Hindlimb muscle (tissue), 1 donor: Measurements from ENCODE around the gene CASP1. TPM values are rescaled to one million over a fixed set of nuclear protein-coding genes. Genes with fewer than 3 reads are reported as not detected.
"Not testable (repeated sequence)": the region's sequence is repeated elsewhere in the genome, so short reads cannot be mapped to it uniquely, and the experiment has no call there.

Experiments
- DNase-seq: peaks from one replicate; pipeline ENCODE4 v3.0.0-alpha.2; 2013
- polyA plus RNA-seq: library from polyadenylated mRNA; unstranded; fragments of 120-200 nt; gene quantifications from one replicate; pipeline ENCODE4 v1.2.1, GENCODE V29; 2013; ENCODE audit not compliant: insufficient read length

Gene CASP1
- polyA plus RNA-seq, 1 donor = 9.4 TPM

DNA sequence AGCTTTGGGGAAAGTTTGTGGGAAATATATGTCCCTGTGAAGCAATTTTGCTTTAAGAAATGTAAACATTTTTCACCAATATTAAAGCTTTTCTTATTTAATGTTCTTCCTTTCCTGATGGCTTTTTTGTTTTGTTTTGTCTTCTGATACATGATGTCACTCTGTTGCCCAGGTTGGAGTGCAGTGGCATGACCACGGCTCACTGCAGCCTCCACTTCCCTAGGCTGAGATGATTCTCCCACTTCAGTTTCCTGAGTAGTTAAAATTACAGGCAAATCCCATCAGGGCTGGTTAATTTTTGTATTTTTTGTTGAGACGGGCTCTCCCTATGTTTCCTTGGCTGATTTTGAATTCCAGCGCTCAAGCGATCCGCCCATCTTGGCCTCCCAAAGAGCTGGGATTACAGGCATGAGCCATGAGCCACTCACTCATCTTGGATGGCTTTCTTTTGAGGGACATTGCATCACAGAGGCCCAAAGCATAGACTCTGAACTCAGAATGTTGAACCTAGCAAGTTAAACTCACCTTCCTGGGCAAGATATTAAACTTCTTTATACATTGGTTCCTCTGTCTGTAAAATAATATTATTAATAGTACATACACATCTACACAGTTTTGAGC, 10.8 kb upstream of the CASP1 start:
- no peak for DNase-seq

DNA sequence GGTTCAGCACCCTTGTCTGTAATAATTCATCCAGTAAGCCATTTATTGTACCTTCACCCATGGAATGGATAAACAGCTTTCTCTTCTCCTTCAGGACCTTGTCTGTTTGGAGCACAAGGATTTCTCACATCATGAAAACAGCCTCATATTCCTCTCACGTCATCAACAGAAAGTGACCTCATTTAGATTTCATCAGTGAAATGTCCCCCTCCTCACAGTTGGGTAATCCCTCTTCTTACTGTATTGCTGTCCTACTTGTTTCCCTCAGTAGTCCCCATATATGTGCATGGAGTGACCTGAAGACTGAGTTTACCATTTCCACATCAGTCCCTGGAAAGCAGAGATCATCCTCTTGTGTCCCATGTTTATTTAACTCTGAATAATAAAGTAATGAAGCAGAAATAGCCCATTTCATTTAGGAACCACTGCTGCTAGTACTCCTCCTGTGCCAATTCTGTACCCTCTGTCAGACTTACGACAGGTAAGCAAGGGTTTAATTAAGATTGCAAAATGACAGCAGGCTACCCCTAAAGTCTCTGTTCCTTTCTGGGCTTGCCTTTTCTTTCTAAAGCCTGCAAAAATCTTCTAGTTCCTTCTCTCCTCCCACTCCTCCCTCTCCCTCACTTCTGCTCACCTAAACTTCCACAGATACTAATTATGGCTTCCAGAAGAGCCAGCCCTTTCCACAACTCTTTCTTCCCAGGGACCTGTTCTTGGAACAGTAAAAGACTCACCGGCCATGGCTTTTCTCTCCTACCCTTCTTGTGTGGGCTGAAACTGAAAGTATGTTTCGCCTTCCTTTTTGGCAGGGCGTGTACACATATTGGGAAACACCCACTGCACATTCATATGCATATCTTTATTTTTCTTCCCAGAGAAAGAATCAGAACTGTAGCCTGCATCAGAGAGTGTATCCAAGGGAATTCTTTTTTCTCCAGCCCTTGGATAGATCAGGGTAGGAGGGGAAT, 9.9 kb upstream of the CASP1 start, which contains the start of gene CARD16:
TSS of gene CARD16 (minus strand) at position 779 of the 968 bp plus-strand sequence. CDS start at position 741, 38 bp downstream.
- peak; percentile 59 for DNase-seq

DNA sequence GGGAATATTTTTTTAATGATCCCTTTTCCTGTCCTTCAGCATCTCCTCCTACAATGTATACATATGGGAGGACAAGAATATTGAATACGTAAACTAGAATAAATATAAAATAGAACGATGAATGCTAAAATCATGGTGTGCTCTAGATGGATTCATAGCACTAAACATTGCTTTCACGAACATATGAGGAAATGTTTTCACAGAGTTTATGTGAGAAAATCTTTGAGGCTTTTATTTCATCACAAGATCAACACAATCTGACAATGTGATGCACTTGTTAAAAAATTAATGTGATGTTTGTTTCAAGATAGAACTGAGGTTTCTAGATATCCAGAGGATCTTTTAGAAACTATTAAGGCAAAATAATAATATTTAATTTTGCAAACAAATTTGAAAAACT, 7.2 kb upstream of the CASP1 start:
- no peak for DNase-seq

DNA sequence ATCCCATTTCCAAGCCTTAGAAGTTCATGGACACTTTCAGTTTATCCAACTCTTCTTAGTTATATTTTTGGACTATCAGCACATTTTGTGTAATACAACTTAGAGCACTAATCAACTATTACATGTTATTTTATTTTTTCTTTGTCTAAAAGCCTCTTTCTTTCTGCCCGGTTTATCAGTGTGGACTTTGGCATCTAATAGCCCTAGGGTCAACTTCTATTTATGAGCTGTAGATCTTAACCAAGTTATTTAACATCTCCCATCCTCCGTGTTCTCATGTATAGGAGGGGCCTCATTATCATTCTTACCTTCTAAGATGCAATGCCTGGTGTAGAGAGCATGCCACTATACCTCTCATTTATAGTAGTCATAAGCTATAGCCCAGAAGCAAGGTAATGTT, 5.8 kb upstream of the CASP1 start:
- no peak for DNase-seq

DNA sequence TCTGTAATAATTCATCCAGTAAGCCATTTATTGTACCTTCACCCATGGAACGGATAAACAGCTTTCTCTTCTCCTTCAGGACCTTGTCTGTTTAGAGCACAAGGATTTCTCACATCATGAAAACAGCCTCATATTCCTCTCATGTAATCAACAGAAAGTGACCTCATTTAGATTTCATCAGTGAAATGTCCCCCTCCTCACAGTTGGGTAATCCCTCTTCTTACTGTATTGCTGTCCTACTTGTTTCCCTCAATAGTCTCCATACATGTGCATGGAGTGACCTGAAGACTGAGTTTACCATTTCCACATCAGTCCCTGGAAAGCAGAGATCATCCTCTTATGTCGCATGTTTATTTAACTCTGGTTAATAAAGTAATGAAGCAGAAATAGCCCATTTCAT, 556 bp downstream of the CASP1 start:
- not testable (repeated sequence) for DNase-seq

DNA sequence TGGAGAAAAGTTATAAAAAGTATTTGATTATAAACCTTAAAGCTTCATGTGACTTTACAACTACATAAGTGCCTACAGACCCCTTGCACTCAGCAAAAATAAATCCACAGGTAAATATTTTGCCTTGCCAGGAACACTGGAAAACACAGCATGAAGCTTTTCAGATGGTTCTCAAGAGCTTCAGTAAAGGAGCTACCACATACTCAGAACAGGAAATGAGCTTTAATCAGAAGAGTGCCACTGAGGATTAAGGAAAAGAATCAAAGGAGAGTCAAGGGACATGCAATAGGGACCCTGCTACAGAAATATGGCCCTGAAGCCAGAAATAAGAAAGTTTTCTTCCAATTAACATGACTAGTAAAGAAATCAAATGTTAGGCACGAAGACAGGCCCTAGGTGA, 1.2 kb downstream of the CASP1 start:
- no peak for DNase-seq

DNA sequence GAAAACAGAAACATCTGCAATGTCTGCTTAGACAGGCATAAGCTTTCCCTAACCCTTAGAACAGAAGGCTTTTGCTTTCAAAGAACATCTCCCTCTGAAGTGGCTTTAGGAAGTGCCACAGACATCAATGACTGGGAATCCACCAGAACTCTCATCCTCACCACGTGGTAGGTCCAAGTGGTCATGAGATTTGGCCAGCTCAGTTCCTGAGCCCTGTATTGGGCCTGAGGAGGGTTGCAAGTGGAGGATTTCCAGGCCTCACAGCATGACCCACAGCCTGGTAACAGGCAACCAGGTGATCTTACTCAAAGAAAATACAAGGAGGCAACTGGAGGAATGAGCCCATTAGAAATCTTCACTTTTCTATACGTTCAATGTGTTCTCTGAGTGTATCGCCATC, 1.6 kb downstream of the CASP1 start:
- DNase-seq = no peak

DNA sequence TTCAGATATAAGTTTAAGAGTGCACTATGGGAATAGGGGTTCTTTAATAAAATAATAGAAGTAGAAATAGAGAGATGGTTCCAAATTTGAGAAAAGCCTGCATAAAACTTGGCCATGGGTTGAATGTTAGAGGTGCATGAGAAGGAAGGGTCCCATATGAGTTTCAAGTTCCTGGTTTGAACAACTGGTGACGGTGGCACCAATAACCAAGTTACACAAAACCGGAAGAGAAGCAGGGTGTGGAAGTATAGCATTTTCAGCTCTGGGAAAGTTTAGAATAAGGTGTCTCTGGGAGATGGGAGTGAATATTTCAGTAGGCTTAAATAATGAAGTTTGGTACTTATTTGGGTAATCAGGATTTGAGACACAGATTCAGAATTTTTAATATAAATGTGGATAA, 2.4 kb downstream of the CASP1 start:
- DNase-seq = no peak

DNA sequence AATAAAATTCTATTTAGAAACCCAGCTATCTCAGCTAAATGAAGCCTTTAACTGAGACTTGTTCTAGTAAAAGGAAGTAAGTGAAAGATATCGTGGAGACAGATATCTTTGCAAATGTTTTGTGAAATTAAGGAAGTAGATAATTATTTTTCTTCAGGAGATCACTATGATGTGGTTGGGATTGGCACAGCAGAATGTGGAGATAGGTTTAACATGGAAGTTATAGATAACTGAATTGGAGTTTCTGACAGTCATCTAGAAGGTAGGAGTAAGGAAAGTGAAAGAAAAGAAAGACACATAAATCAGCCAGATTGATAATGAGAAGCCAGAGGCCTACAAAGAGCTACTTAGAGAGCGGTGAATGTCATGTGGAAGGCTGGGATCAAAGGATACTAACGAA, 7.3 kb downstream of the CASP1 start:
- no peak for DNase-seq

DNA sequence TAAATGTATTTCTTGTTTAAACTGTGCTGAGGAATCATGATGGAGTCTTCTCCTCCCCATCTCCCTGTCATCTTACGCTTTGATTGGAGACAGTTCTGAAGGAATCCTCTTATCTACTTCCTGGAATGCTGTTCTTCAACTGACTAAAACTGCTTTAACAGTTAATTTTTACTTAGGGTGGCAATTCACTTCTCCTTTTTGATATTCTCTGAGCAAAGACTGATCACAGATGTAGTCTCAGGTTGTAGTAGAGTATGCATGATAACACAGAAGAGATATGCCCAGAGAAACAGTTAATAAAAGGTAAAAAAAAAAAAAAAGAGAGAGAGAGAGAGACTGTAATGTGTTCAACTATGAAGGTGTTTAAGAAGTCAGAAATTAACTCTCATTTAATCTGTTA, 10.6 kb downstream of the CASP1 start:
- no peak for DNase-seq

DNA sequence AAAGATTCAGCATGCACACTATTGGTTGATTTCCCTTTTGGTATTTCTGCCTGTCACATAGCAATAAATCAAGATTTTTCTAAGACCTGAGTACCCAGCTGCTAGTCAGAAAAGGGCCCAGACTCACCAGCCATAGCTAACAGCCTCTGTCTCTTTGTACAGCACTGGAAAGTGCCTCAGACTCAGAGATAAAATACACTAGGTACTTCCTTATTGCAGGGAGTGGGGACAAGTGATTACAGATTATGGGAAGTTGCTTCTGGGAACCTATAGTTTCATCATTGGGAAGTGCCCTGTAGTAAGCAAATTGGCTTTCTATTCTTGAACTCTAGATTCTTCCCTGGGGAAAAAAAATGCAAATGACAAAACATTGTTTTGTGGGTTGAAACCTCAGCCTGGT, 11.9 kb downstream of the CASP1 start, which contains the start of gene CASP5:
TSS of gene CASP5 (minus strand) at position 166 of the 400 bp plus-strand sequence. CDS start at position 134, 32 bp downstream.
- no peak for DNase-seq

DNA sequence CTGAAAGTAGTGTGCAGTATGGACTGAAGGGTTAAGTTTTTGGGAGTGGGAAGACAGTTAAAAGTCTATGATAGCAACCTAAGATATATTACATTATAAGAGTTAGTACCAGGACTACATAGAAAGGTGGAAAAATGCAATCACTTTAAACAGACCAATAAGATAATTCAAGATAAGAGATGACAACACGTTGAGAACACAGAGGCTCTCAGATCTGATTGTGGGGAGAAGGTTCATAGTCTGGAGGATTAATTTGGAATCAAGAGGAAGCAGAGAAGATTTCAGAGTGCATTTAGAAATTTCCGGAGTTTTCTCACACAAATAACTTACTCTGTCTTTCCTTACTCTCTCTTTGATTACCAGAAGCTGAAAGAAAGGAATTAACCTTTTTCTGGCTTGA, 12.4 kb downstream of the CASP1 start:
- DNase-seq = no peak

DNA sequence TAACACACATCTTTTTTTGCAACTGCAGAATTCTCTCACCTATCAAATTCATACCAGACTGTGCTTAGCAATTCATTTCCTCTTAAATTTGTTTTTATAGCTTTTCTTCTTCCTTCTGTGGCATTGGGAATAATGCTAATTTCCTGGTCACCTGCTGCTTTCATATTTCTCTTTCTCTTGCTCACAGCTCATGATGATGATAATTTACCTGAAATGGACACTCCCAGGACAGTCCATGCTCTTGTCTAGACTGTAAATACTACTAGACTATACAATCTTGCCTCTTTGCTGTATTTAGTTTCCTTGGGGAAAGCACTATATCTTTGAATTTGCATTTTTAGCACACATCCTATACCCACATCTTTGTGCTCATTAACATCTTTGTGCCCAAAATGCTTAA, 27.5 kb downstream of the CASP1 start:
- no peak for DNase-seq

DNA sequence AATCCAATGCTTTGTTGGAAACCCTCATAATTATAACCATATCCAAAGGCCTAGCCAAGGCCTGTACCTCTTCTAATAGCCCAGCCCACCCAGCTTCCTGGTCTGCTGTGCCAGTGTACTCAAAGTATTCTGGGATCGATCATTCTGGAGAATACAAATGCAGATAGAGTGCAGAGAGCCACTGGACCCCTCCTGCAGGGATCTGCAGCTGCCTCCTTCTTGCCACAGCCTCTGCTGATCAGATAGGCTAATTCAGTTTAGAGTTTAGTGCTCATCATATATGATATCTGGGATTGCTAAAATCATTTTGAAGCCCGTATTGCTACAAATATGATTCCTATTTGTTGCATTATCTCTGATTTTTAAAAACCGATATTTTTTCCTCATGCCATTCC, 29.5 kb downstream of the CASP1 start:
- no peak for DNase-seq

DNA sequence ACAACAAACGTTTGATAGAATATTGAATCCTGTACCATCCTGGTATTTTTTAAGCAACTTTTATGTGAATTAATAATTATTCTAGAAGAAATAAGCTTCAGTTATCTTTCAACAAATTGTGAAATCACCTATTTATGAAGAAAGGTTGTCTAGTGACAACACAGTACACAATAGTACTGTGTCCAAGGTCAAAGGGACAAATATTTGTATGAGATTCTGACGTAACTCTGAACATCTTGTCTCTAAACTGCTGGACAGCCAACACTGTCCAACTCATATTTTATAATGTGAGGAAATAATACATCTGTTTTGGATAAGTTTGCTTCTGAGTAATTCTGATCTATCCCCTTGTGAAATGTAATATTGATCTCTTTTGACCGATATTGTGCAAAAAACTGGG, 30.9 kb downstream of the CASP1 start:
- DNase-seq = peak; percentile 5

DNA sequence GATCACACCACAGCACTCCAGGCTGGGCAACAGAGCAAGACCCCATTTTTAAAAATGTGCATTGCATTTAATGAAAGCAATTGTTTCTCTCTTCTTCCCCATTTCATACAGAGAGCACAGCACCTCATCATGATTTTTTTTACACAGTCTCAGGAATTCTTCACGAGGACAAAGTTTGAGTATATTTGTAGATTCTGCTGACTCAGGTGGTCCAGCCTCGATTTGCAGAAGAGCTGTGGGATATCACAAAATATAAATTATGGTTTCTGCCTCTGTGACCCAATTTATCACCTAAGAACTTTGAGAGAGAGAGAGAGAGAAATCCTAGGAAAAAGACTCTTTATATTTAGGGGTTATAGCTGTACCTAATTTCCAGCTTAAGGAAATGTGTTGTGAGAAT, 31.8 kb downstream of the CASP1 start:
- no peak for DNase-seq

DNA sequence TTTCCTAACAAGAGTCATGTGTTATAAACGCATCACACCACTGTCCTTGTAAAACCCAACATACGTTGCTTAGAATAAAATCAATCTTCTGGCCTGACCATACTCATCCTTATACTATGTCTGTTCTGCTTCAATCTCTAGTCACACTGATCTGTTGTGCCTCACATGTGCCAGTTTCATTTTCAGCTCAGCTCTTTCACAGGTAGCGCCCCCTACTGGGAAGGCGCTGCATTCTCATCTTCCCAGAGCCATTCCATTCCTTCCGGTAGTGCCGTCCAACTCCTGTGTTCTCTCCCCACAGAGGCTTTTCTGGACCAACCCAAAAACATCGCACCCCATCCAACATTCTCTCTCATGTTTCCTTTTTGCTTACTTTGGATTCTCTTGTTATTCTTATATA, 34.1 kb downstream of the CASP1 start:
- DNase-seq = no peak

DNA sequence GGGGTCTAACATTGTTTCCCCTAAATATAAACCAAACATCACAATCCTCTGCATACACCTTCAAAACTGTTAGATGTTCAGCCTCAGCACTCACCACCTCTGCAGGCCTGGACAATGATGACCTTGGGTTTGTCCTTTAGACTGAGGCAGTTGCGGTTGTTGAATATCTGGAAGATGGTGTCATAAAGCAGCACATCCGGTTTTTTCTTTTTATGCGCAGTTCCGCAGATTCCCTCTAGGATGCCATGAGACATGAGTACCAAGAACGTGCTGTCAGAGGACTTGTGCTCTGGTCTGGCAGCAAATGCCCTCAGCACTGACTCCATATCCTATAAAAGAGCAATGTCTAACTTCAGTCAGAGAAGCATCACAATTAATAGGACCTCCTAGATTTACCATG, 34.8 kb downstream of the CASP1 start:
- DNase-seq = no peak

DNA sequence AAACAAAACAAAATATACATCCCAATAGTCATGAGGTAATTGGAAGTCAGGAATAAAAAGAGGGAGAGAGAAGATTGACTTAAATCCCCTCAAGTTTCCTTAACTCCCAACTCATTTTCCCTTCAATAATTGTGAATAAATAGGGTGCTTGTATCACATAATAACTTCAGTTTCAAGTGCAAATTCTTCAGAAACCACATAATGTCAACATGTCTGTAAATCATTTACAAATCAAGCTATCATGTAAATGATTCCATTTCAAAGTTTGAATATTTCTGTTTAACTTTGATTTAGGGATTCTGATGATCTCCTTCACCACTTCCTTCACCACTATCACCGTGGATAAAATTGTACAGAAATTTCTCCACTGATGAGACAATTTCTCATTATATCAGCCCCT, 35.2 kb downstream of the CASP1 start:
- no peak for DNase-seq

DNA sequence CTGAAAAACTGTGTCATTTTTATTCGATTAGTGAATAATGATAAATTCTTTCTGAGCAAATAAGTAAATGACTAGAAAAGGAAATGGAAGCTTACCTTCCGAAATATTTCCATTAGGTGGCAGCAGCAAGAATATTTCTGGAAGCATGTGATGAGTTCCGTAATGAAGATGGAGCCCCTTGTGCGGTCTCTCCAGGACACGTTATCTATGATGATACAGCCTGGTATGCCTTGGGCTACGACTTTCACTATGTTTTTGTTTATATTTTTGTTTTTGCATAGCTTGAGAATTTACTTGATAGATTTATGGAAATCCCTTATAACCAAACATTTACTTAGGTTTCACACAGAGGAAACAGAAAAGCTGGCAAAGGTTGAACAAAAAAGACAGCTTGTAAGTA, 37.7 kb downstream of the CASP1 start:
- DNase-seq = no peak

DNA sequence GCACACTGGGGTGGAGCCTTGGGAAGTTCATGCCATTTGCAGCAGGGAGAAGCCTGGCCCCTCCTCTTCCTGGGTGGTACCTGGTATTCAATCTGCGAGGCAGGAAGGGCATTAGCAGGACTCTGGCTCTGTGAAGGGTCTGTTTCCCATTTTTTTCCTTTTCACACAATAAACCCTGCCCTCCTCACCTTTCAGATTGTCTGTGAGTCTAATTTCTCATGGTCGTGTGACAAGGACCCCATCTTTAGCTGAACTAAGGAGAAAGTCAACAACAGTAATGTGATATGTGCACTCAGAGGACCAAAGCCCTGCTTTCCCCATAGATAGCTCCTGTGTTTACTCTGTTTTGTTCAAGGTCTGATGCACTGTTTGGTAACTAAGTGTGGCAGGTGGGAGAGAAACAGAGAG, 39.9 kb downstream of the CASP1 start:
- no peak for DNase-seq

DNA sequence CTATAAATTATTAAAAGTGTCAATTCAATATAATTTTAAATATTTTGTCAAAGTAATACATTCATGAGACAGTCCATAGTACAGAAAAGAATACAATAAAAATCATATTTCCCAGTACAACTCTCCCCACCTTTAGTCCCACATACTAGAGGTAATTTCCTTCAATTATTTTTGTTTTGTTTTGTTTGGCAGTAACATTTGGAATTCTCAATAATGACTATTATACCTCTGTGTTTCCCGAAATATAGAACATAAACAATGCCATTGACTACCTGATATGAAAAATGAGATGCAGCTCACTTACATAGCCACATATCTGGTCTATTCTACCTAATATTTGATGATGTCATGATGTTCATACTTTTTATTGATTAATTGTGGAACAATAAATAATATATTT, 42.2 kb downstream of the CASP1 start:
- no peak for DNase-seq

DNA sequence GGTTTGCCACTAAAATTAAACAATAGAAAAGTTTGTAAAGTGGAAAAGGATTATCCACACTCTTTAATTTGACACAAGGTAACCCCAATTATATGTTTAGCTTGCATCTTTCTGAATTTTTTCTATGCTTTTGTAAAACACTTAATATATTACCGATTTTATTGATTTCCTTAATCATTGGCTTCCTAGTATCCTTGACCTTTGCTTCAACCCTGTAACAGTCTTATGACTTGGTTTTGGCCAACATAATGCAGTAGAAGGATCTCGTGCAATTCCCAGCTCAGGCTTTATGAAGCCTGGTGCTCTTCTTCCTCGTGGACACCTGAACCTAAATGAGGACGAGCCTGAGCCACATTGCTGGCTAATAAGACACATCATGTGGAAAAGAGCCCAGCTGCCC, 43.0 kb downstream of the CASP1 start:
- no peak for DNase-seq

DNA sequence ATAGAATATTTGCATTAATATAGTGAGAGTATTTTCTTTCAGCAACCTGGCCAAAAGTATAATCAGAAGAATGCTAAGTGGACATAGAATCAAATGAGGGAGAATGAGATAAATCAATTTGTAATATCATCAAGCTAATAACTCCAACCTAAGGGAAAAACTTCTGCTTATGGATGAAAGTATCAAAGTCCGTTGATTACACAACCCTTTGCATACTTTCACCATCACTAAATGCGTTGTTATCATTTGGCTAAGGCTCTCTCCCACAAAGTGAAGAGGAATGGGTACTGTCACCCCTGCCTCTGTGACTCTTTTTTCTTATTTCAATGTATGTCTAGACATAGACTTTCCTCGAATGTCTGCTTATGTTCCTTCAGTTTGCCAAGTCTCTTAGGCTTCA, 50.1 kb downstream of the CASP1 start:
- DNase-seq = no peak
